Measurements from ENCODE around the gene TSPAN7.

Gene TSPAN7

DNA sequence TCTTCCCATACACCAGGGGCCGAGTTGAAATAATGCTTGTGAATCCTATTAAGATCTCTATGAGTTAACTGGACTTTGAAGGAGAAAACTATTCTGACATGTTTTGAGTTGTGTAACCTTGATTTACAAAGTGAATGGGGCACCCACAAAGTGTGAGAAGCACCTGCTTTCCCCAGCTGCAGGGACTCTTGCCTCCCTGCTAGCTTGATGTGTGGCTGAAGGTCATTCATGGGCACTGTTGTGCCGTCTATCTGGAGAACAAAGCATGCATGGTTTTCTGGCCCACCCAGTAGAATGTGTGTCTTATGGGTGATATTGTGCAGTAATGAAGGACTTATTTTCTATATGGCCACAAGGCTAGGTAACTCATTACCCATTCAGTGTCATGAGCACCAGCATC, 53.1 kb downstream of the TSPAN7 start:
- no peak for TF ChIP-seq CTCF (IDR thresholded peaks at IDR 0.05; ENCODE audit: control insufficient read depth, insufficient read depth, low read depth, low read length, missing control alignments)
- no peak for DNase-seq (ENCODE audit: low read depth)
- no peak overlapping the region for H3K4me3 ChIP-seq (ENCODE audit: control insufficient read depth, low read depth, low read length)

DNA sequence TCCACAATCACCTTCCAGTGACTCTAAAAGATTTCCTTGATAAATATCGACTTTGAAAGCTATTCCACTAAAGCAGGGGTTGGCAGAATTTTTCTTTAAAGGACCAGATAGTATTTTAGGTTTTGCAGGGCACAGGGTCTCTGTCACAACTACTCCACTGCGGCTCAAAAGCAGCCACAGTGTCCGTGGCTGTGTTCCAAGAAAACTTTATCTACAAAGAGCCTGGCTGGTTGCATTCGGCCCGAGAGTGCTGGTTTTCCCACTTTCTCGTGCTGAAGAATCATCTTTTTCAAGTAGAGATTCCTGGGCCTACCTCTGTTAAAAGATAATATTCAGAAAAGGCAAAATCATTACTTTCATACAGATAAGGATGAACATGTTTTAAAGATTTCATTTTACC, 55.6 kb downstream of the TSPAN7 start:
- no peak overlapping the region for H3K4me3 ChIP-seq (ENCODE audit: control insufficient read depth, low read depth, low read length)
- no peak for DNase-seq (ENCODE audit: low read depth)
- TF ChIP-seq CTCF (IDR thresholded peaks at IDR 0.05; ENCODE audit: control insufficient read depth, insufficient read depth, low read depth, low read length, missing control alignments), result no peak

- TF ChIP-seq CTCF (IDR thresholded peaks at IDR 0.05; ENCODE audit: control insufficient read depth, insufficient read depth, low read depth, low read length, missing control alignments), result no peak
- no peak overlapping the region for H3K4me3 ChIP-seq (ENCODE audit: control insufficient read depth, low read depth, low read length)
- no peak for DNase-seq (ENCODE audit: low read depth)
Measured at GRCh38 chrX:38618180-38618579, 56.8 kb downstream of the TSPAN7 start.

- H3K4me3 ChIP-seq (ENCODE audit: control insufficient read depth, low read depth, low read length), result no peak overlapping the region
Measured at GRCh38 chrX:38620623-38621022, 59.3 kb downstream of the TSPAN7 start.

GRCh38 chrX:38626296-38626695, 65.0 kb downstream of the TSPAN7 start:
- DNase-seq (ENCODE audit: low read depth), result no peak
- H3K4me3 ChIP-seq (ENCODE audit: control insufficient read depth, low read depth, low read length), result no peak overlapping the region
- TF ChIP-seq CTCF (IDR thresholded peaks at IDR 0.05; ENCODE audit: control insufficient read depth, insufficient read depth, low read depth, low read length, missing control alignments), result no peak

More at GRCh38 chrX:38620623-38621022, 59.3 kb downstream of the TSPAN7 start:
- no peak for TF ChIP-seq CTCF (IDR thresholded peaks at IDR 0.05; ENCODE audit: control insufficient read depth, insufficient read depth, low read depth, low read length, missing control alignments)
- DNase-seq (ENCODE audit: low read depth), result no peak

DNA sequence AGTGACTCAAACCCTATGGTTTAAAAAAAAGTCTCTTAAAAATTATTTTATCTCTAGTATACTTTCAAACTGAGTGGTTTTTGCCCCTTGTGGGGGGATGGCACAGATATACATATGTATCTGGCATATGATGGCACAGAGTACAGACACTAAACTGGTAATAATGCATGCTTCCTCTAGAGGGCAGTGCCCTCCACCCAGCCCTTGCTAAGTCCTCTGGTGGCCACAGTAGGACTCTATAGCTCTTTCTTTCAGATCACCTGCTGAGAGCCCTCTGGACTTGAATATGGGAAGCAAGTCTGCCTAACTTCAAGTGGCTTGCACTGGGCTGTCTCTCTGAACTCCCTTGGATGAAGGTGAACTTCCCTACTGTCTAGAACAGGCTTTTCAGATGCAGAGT, 66.3 kb downstream of the TSPAN7 start:
- peak; percentile 44 for TF ChIP-seq CTCF (IDR thresholded peaks at IDR 0.05; ENCODE audit: control insufficient read depth, insufficient read depth, low read depth, low read length, missing control alignments)
- no peak for DNase-seq (ENCODE audit: low read depth)
- no peak overlapping the region for H3K4me3 ChIP-seq (ENCODE audit: control insufficient read depth, low read depth, low read length)

- no peak for TF ChIP-seq CTCF (IDR thresholded peaks at IDR 0.05; ENCODE audit: control insufficient read depth, insufficient read depth, low read depth, low read length, missing control alignments)
- H3K4me3 ChIP-seq (ENCODE audit: control insufficient read depth, low read depth, low read length), result no peak overlapping the region
- no peak for DNase-seq (ENCODE audit: low read depth)
Measured at GRCh38 chrX:38628587-38628986, 67.2 kb downstream of the TSPAN7 start.

All from AG09309 (cell line).